ENCODE results near the gene AKR1A1.

GRCh38 chr1:45507195-45507594 lies 43.4 kb upstream of the AKR1A1 start:
- no peak for TF ChIP-seq POLR2A (IDR thresholded peaks at IDR 0.05)
- no peak for TF ChIP-seq CTCF (IDR thresholded peaks at IDR 0.05)
